LNCaP clone FGC (cell line): ENCODE measurements around the gene OOSP3.

Experiments used
- DNase-seq: peaks from one replicate; pipeline ENCODE4 v3.0.0-alpha.2; 2011; ENCODE audit warnings: low read depth
- H3K4me3 ChIP-seq: 2 replicates; pipeline ENCODE4 v1.5.1; 2011; ENCODE audit warnings: mild to moderate bottlenecking, low read depth, low read length, control low read depth
- TF ChIP-seq, protein P1 (sequence below): IDR thresholded peaks from 2 replicates; pipeline ENCODE4 v1.5.1; 2012; ENCODE audit warnings: mild to moderate bottlenecking; ENCODE audit not compliant: control insufficient read depth, insufficient read depth; ENCODE audit errors: extremely low read depth

The OOSP3 gene

DNA sequence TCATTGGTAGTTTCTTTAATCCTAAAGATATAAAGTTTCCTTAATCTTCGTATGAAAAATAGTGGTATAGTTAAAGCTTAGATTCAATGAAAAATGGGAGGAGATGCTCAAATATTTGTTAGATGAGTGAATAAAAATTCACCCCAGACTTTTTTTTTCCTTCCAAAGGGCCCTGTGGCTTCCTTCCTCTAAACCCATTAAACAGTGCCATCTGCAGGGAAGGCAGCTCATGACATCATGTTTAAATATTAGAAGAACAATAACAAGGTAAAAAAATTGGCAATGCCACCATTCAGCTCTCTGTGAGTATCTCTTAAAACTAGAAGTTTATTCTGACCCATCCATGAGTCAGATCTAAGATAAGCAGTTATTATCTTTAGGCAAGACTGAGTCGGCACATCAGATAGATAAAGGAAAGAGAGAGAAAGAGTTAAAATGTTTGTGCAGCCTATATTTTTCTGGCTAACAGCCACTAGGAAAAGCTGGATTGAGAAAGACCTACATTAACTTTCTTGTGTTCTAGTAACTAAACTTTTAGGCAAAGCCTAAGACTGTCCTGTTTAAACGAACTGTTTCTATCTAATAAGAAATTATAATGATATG is 40.5 kb downstream of the OOSP3 start:
- TF ChIP-seq, protein P1, sequence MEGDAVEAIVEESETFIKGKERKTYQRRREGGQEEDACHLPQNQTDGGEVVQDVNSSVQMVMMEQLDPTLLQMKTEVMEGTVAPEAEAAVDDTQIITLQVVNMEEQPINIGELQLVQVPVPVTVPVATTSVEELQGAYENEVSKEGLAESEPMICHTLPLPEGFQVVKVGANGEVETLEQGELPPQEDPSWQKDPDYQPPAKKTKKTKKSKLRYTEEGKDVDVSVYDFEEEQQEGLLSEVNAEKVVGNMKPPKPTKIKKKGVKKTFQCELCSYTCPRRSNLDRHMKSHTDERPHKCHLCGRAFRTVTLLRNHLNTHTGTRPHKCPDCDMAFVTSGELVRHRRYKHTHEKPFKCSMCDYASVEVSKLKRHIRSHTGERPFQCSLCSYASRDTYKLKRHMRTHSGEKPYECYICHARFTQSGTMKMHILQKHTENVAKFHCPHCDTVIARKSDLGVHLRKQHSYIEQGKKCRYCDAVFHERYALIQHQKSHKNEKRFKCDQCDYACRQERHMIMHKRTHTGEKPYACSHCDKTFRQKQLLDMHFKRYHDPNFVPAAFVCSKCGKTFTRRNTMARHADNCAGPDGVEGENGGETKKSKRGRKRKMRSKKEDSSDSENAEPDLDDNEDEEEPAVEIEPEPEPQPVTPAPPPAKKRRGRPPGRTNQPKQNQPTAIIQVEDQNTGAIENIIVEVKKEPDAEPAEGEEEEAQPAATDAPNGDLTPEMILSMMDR, result peak; percentile 79
- DNase-seq, result peak; percentile 37
- no peak overlapping the region for H3K4me3 ChIP-seq

DNA sequence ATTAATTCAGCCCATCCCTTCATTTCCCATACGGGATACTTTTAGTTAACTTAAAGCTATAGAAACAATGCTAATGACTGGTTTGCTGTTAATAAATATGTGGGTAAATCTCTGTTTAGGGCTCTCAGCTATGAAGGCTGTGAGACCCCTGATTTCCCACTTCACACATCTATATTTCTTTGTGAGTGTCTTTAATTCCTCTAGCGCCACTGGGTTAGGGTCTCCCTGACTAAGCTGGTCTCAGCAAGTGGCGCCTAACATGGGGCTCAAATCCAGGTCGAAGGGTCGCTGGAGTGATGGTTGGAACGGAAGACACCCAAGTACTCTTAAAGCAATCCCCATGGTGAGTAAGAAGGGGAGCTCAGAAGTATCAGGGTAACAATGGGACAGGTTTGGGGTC is 45.2 kb downstream of the OOSP3 start:
- TF ChIP-seq, protein P1, result no peak
- DNase-seq, result no peak
- no peak overlapping the region for H3K4me3 ChIP-seq

DNA sequence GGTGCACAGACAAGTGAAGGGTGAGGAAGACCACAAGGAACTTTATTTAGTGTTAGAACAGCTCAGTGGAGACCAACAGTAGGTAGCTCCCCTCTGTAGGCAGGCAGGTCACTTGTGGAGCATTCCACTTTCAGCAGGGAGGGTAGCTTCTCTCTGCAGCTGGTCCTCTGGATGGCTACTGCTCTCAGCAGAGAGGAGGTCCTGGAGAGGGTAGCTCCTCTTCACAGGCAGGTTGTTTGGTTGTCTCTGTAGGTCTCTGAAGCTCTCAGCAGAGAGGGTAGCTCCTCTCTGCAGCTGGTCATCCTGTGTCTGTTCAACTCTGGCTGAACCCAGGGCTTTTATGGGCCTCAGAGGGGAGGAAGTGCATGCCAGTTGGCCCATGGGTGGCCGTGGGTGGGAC is 53.1 kb downstream of the OOSP3 start:
- H3K4me3 ChIP-seq, result no peak overlapping the region
- DNase-seq, result no peak
- TF ChIP-seq, protein P1, result no peak

DNA sequence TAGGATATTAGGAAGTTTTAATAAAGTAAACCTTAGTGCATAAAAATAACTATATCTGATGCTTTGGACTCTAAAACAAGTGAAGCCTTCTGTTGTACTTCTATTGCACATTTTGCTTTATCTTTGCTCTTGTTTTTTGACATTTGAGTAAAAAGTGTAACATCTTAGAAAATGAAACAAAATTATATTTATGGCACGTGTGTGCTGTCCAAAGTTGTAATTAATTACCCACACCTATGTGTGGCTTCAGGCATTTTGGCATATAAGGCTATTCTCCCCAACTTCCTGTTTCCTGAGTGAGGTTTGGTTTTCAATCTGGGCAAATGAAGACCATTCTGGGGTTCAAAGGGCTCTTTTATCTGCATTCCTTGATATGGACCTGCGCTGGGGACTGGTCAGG is 59.5 kb downstream of the OOSP3 start, which contains the start of gene OOSP1:
TSS of gene OOSP1 (plus strand) at position 301 of the 400 bp plus-strand sequence. CDS start at position 324, 23 bp downstream.
- H3K4me3 ChIP-seq, result no peak within 1 kb of the TSS
- TF ChIP-seq, protein P1, result no peak
- DNase-seq, result no peak

DNA sequence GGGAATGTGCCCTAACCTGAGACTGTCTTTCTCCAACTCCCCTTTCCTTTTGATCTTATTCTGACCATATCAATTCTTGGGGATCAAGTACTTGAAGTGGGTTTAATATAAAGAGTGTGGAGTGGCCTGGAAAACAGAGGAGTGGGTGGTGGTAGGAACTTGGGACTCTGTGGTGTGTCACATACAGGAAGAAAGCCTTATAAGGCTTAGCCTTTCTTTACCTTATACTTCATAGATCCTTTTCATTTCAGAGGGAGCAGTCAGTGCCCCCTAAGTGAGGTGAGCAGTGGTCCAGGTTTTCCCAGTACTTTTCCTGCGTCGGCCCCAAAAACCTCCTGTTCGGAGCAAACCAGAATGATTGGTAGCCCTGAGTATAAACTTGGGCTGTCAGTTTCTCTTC is 60.1 kb downstream of the OOSP3 start:
- TF ChIP-seq, protein P1, result no peak
- DNase-seq, result no peak
- no peak overlapping the region for H3K4me3 ChIP-seq

DNA sequence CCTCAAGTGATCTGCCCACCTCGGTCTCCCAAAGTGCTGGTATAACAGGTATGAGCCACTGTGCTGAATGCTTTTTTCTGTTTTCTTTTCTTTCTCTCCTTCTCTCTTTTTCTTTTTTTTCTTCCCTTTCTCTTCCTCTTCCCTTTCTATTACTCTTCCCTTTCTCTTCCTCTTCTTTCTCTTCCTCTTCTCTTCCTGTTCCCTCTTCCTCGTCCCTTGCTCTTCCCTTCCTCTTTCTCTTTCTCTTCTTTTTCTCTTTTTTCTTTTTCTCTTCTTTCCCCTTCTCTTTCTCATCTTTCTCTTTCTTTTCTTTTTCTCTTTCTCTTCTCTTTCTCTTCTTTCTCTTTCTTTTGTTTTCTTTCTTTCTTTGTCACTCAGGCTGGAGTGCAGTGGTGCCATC is 60.9 kb downstream of the OOSP3 start:
- TF ChIP-seq, protein P1, result no peak
- DNase-seq, result no peak
- no peak overlapping the region for H3K4me3 ChIP-seq

DNA sequence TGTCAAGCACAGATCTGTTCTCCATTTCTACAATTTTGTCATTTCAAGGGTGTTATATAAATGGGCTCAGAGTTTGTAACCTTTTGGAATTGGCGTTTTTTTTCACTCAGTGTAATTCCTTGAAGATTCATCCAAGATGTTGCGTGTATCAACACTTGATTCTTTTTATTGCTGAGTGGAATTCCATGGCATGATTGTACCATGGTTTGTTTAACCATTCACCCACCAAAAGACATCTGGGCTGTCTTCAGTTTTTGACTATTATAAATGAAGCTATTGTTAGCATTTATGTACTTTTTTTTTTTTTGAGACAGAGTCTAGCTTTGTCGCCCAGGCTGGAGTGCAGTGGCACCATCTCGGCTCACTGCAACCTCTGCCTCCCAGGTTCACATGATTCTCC is 62.5 kb downstream of the OOSP3 start:
- H3K4me3 ChIP-seq, result no peak overlapping the region
- TF ChIP-seq, protein P1, result no peak
- DNase-seq, result no peak
